SK-N-DZ (cell line): ENCODE data around the gene ZNF787.
"Not testable (repeated sequence)": the region's sequence is repeated elsewhere in the genome, so short reads cannot be mapped to it uniquely, and the experiment has no call there.

Experiments
- DNase-seq: peaks from one replicate; pipeline ENCODE4 v3.0.0-alpha.2; 2015; ENCODE audit warnings: low spot score

ZNF787 gene

GRCh38 chr19:56105831-56106396, 15.2 kb downstream of the ZNF787 start:
- DNase-seq = not testable (repeated sequence)

- no peak for DNase-seq
Measured at GRCh38 chr19:56105090-56105701, 15.9 kb downstream of the ZNF787 start.

GRCh38 chr19:56104423-56104822, 16.7 kb downstream of the ZNF787 start:
- DNase-seq = no peak

GRCh38 chr19:56103027-56103614, 18.0 kb downstream of the ZNF787 start:
- no peak for DNase-seq

- DNase-seq = no peak
Measured at GRCh38 chr19:56101746-56102535, 19.2 kb downstream of the ZNF787 start.

- no peak for DNase-seq
Measured at GRCh38 chr19:56101095-56101494, 20.0 kb downstream of the ZNF787 start.

- DNase-seq = no peak
Measured at GRCh38 chr19:56099638-56100539, 21.2 kb downstream of the ZNF787 start.

GRCh38 chr19:56098731-56099568, 22.1 kb downstream of the ZNF787 start:
- DNase-seq = no peak

GRCh38 chr19:56098237-56098636, 22.9 kb downstream of the ZNF787 start:
- DNase-seq = not testable (repeated sequence)

- no peak for DNase-seq
Measured at GRCh38 chr19:56097776-56098175, 23.3 kb downstream of the ZNF787 start.

GRCh38 chr19:56097306-56097705, 23.8 kb downstream of the ZNF787 start:
- DNase-seq = no peak

GRCh38 chr19:56096665-56097064, 24.4 kb downstream of the ZNF787 start:
- no peak for DNase-seq

- no peak for DNase-seq
Measured at GRCh38 chr19:56094449-56094848, 26.6 kb downstream of the ZNF787 start.

- no peak for DNase-seq
Measured at GRCh38 chr19:56092685-56093631, 28.1 kb downstream of the ZNF787 start.

GRCh38 chr19:56091751-56092546, 29.1 kb downstream of the ZNF787 start:
- DNase-seq = no peak

- no peak for DNase-seq
Measured at GRCh38 chr19:56091066-56091490, 30.0 kb downstream of the ZNF787 start.

GRCh38 chr19:56089344-56089743, 31.8 kb downstream of the ZNF787 start:
- no peak for DNase-seq

GRCh38 chr19:56088497-56089215, 32.4 kb downstream of the ZNF787 start:
- DNase-seq = no peak
